Measurements from ENCODE around the gene FAM3D.

The FAM3D gene

GRCh38 chr3:58623961-58624360 is 42.6 kb downstream of the FAM3D start:
- H3K4me2 ChIP-seq (ENCODE audit: low read length): no peak overlapping the region
- no peak overlapping the region for H3K4me3 ChIP-seq (ENCODE audit: low read length)
- no peaks in the 10 kb centered on the region for H3K4me1 ChIP-seq (ENCODE audit: control insufficient read depth, low read length)
- H3K27me3 ChIP-seq (ENCODE audit: control insufficient read depth, low read length): 0 out of 2 replicates have a peak, but pooled peaks cover 2% of the 10 kb centered on the region
- no peaks in the 10 kb centered on the region for H3K9me3 ChIP-seq (ENCODE audit: control insufficient read depth, insufficient read depth, low read length)
- H3F3A ChIP-seq (ENCODE audit: control insufficient read depth, insufficient read depth): no peaks in the 10 kb centered on the region
- TF ChIP-seq CTCF (IDR thresholded peaks at IDR 0.05; ENCODE audit: low read depth, low read length, poor library complexity, severe bottlenecking) (no peak), EZH2phosphoT487 (IDR thresholded peaks at IDR 0.05; ENCODE audit: borderline replicate concordance, low read length) (no peak)
- no peaks in the 10 kb centered on the region for H4K20me1 ChIP-seq (ENCODE audit: control insufficient read depth, insufficient read depth, low read depth, low read length)
- H3K36me3 ChIP-seq (ENCODE audit: control insufficient read depth, low read length): no peaks in the 10 kb centered on the region
- H3K79me2 ChIP-seq (ENCODE audit: control insufficient read depth, low read length): no peaks in the 10 kb centered on the region
- H3K9me2 ChIP-seq (replicated peaks; ENCODE audit: control insufficient read depth, low read length): no peaks in the 10 kb centered on the region
- no peak overlapping the region for H3K27ac ChIP-seq (ENCODE audit: low read depth, low read length)

DNA sequence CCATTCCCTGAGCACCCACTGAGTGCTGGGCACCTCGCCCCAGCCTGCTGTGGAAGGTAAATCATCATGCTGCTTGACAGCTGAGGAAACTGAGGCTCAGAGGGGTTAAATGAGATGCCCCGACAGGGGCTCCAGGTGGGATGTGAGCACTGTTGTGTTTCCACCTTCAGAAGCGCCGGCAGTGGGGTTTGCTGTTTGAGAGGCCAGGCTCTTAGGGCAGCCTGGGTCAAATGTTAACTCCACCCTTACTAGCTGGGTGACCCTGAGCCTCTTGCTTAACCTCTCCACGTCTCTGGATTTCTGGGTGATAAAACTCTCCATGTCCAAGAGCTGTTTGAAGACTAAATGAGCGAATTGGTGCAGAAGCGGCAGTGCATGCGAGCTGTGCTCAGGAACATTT is 43.1 kb downstream of the FAM3D start:
- no peaks in the 10 kb centered on the region for H3K9me3 ChIP-seq (ENCODE audit: control insufficient read depth, insufficient read depth, low read length)
- H3K4me1 ChIP-seq (ENCODE audit: control insufficient read depth, low read length): no peaks in the 10 kb centered on the region
- H3K4me3 ChIP-seq (ENCODE audit: low read length): no peak overlapping the region
- TF ChIP-seq EZH2phosphoT487 (IDR thresholded peaks at IDR 0.05; ENCODE audit: borderline replicate concordance, low read length) (no peak), CTCF (IDR thresholded peaks at IDR 0.05; ENCODE audit: low read depth, low read length, poor library complexity, severe bottlenecking) (no peak)
- no peaks in the 10 kb centered on the region for H3K9me2 ChIP-seq (replicated peaks; ENCODE audit: control insufficient read depth, low read length)
- H4K20me1 ChIP-seq (ENCODE audit: control insufficient read depth, insufficient read depth, low read depth, low read length): no peaks in the 10 kb centered on the region
- H3F3A ChIP-seq (ENCODE audit: control insufficient read depth, insufficient read depth): no peaks in the 10 kb centered on the region
- H3K27ac ChIP-seq (ENCODE audit: low read depth, low read length): no peak overlapping the region
- H3K27me3 ChIP-seq (ENCODE audit: control insufficient read depth, low read length): 0 out of 2 replicates have a peak, but pooled peaks cover 2% of the 10 kb centered on the region
- no peaks in the 10 kb centered on the region for H3K79me2 ChIP-seq (ENCODE audit: control insufficient read depth, low read length)
- H3K36me3 ChIP-seq (ENCODE audit: control insufficient read depth, low read length): no peaks in the 10 kb centered on the region
- no peak overlapping the region for H3K4me2 ChIP-seq (ENCODE audit: low read length)

DNA sequence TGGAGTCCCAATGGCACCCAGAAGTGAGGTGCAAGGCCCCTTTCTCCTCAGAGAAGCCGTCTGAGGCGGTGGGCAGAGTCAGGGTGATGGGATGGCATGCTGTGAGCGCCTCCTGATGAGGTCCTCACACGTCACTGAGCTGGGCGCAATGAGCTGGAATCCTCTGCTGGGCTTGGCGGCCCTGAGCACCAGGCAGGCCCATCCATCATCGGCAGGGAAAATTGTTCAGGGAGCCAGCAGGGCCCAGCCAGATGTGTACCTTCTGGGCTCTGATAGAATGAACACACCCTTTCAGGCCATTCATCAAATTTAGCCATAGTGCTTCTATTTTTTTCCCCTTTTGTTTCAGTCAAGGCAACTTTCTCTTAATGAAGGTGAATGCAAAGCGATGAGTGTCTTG is 43.7 kb downstream of the FAM3D start:
- Histone ChIP-seq H4K20me1 (ENCODE audit: control insufficient read depth, insufficient read depth, low read depth, low read length) (no peaks in the 10 kb centered on the region), H3K9me3 (ENCODE audit: control insufficient read depth, insufficient read depth, low read length) (no peaks in the 10 kb centered on the region), H3K36me3 (ENCODE audit: control insufficient read depth, low read length) (no peaks in the 10 kb centered on the region), H3K9me2 (replicated peaks; ENCODE audit: control insufficient read depth, low read length) (no peaks in the 10 kb centered on the region), H3K4me3 (ENCODE audit: low read length) (no peak overlapping the region), H3F3A (ENCODE audit: control insufficient read depth, insufficient read depth) (no peaks in the 10 kb centered on the region), H3K27ac (ENCODE audit: low read depth, low read length) (no peak overlapping the region), H3K27me3 (ENCODE audit: control insufficient read depth, low read length) (0 out of 2 replicates have a peak, but pooled peaks cover 2% of the 10 kb centered on the region), H3K4me1 (ENCODE audit: control insufficient read depth, low read length) (no peaks in the 10 kb centered on the region), H3K79me2 (ENCODE audit: control insufficient read depth, low read length) (no peaks in the 10 kb centered on the region), H3K4me2 (ENCODE audit: low read length) (no peak overlapping the region)
- no peak for TF ChIP-seq EZH2phosphoT487 (IDR thresholded peaks at IDR 0.05; ENCODE audit: borderline replicate concordance, low read length)
- TF ChIP-seq CTCF (IDR thresholded peaks at IDR 0.05; ENCODE audit: low read depth, low read length, poor library complexity, severe bottlenecking): no peak

Measured in DOHH2 (cell line).